ENCODE data around the gene SRCIN1.
"Not testable (repeated sequence)": the region's sequence is repeated elsewhere in the genome, so short reads cannot be mapped to it uniquely, and the experiment has no call there.

Gene SRCIN1

DNA sequence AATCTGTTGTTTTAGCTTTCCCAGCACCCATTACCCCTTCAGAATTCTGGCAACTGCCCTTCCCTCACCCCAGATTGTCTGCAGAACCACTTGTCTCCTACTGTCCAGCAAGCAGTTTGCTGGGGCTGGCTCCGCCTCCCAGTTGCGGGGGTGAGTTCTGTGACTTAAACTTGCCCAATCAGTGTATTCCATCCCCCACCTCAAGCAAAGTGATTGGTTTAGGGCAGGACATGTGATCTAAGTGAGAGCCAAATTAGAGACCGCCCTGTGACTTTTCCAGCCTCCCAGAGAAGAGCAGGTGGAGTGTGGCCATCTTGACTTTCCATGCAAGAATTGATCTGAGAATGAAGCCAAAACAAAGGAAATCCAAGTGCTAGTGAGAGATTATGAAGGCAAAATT is 22.7 kb upstream of the SRCIN1 start:
- no peak overlapping the region for H3K4me3 ChIP-seq (ENCODE audit: insufficient read depth, low read depth, low read length)
- H3K27ac ChIP-seq (ENCODE audit: insufficient read depth, low read depth, low read length, poor library complexity, severe bottlenecking): no peak overlapping the region
- H3K4me1 ChIP-seq (ENCODE audit: control insufficient read depth, insufficient read depth, low read length): no peaks in the 10 kb centered on the region
- no peaks in the 10 kb centered on the region for H3K36me3 ChIP-seq (ENCODE audit: control insufficient read depth, insufficient read depth, low read length)
- WGBS, 2 experiments: 59 to 65% methylated on average over 3 of the region's 3 CpGs
- H3K27me3 ChIP-seq (ENCODE audit: control insufficient read depth, insufficient read depth, low read length, poor library complexity, severe bottlenecking): no peaks in the 10 kb centered on the region
- H3K9me3 ChIP-seq (ENCODE audit: control insufficient read depth, low read length): no peaks in the 10 kb centered on the region

DNA sequence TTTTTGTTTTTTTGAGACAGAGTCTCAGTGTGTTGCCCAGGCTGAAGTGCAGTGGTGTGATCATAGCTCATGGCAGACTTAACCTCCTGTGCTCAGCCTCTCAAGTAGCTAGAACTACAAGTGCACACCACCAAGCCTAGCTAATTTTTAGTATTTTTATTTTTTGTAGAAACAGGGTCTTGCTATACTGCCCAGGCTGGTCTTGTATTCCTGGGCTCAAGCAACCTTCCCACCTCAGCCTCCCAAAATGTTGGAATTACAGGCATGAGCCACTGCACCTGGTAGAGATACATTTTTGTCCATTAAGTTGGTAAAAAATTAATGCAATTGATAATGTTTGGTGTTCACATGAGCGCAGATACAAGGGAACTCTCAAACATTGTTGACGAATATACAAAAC is 22.2 kb upstream of the SRCIN1 start:
- Histone ChIP-seq H3K4me3 (ENCODE audit: insufficient read depth, low read depth, low read length) (no peak overlapping the region), H3K27me3 (ENCODE audit: control insufficient read depth, insufficient read depth, low read length, poor library complexity, severe bottlenecking) (no peaks in the 10 kb centered on the region), H3K4me1 (ENCODE audit: control insufficient read depth, insufficient read depth, low read length) (no peaks in the 10 kb centered on the region), H3K27ac (ENCODE audit: insufficient read depth, low read depth, low read length, poor library complexity, severe bottlenecking) (no peak overlapping the region), H3K36me3 (ENCODE audit: control insufficient read depth, insufficient read depth, low read length) (no peaks in the 10 kb centered on the region), H3K9me3 (ENCODE audit: control insufficient read depth, low read length) (no peaks in the 10 kb centered on the region)
- WGBS, 2 experiments: 96 to 97% methylated on average over 2 of the region's 2 CpGs

- not testable (repeated sequence) for H3K27ac ChIP-seq (ENCODE audit: insufficient read depth, low read depth, low read length, poor library complexity, severe bottlenecking); H3K4me3 ChIP-seq (ENCODE audit: insufficient read depth, low read depth, low read length); H3K36me3 ChIP-seq (ENCODE audit: control insufficient read depth, insufficient read depth, low read length); H3K27me3 ChIP-seq (ENCODE audit: control insufficient read depth, insufficient read depth, low read length, poor library complexity, severe bottlenecking); H3K9me3 ChIP-seq (ENCODE audit: control insufficient read depth, low read length); H3K4me1 ChIP-seq (ENCODE audit: control insufficient read depth, insufficient read depth, low read length)
- WGBS, 2 experiments: 96% methylated on average over 5 to 6 of the region's 6 CpGs
These were observed 21.0 kb upstream of the SRCIN1 start for GRCh38 chr17:38626606-38627226.

DNA sequence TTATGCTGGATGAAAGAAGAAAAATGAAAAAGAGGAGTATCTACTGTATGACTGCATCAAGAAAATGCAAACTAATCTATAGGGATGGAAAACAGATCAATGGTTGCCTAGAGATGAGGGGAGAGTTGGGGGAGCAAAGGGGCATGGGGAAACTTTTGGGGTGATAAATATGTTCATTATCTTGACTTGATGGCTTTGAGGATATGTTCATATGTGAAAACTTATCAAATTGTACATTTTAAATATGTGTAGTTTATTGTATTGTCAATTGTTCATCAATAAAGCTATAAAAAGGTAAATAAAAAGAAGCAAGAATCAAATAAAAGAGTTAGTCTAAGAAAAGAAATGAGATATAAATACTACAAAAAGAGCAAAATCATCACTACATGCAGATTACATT is 19.7 kb upstream of the SRCIN1 start:
- Histone ChIP-seq H3K4me3 (ENCODE audit: insufficient read depth, low read depth, low read length) (no peak overlapping the region), H3K9me3 (ENCODE audit: control insufficient read depth, low read length) (no peaks in the 10 kb centered on the region), H3K36me3 (ENCODE audit: control insufficient read depth, insufficient read depth, low read length) (no peaks in the 10 kb centered on the region), H3K4me1 (ENCODE audit: control insufficient read depth, insufficient read depth, low read length) (no peaks in the 10 kb centered on the region), H3K27ac (ENCODE audit: insufficient read depth, low read depth, low read length, poor library complexity, severe bottlenecking) (no peak overlapping the region), H3K27me3 (ENCODE audit: control insufficient read depth, insufficient read depth, low read length, poor library complexity, severe bottlenecking) (no peaks in the 10 kb centered on the region)

- H3K27me3 ChIP-seq (ENCODE audit: control insufficient read depth, insufficient read depth, low read length, poor library complexity, severe bottlenecking); H3K36me3 ChIP-seq (ENCODE audit: control insufficient read depth, insufficient read depth, low read length); H3K9me3 ChIP-seq (ENCODE audit: control insufficient read depth, low read length); H3K4me3 ChIP-seq (ENCODE audit: insufficient read depth, low read depth, low read length); H3K27ac ChIP-seq (ENCODE audit: insufficient read depth, low read depth, low read length, poor library complexity, severe bottlenecking); H3K4me1 ChIP-seq (ENCODE audit: control insufficient read depth, insufficient read depth, low read length): not testable (repeated sequence)
- 92 to 94% methylated on average over 14 of the region's 14 CpGs for WGBS, 2 experiments
These were observed 19.1 kb upstream of the SRCIN1 start for GRCh38 chr17:38624782-38625355.

GRCh38 chr17:38621538-38621937 is 15.8 kb upstream of the SRCIN1 start:
- H3K27me3 ChIP-seq (ENCODE audit: control insufficient read depth, insufficient read depth, low read length, poor library complexity, severe bottlenecking): no peaks in the 10 kb centered on the region
- H3K4me1 ChIP-seq (ENCODE audit: control insufficient read depth, insufficient read depth, low read length): peaks cover 8% of the 10 kb centered on the region
- no peaks in the 10 kb centered on the region for H3K9me3 ChIP-seq (ENCODE audit: control insufficient read depth, low read length)
- H3K4me3 ChIP-seq (ENCODE audit: insufficient read depth, low read depth, low read length): no peak overlapping the region
- WGBS, 2 experiments: 87 to 92% methylated on average over 2 of the region's 2 CpGs
- no peak overlapping the region for H3K27ac ChIP-seq (ENCODE audit: insufficient read depth, low read depth, low read length, poor library complexity, severe bottlenecking)
- no peaks in the 10 kb centered on the region for H3K36me3 ChIP-seq (ENCODE audit: control insufficient read depth, insufficient read depth, low read length)

- Histone ChIP-seq H3K27me3 (ENCODE audit: control insufficient read depth, insufficient read depth, low read length, poor library complexity, severe bottlenecking) (no peaks in the 10 kb centered on the region), H3K36me3 (ENCODE audit: control insufficient read depth, insufficient read depth, low read length) (no peaks in the 10 kb centered on the region), H3K4me1 (ENCODE audit: control insufficient read depth, insufficient read depth, low read length) (peaks cover 10% of the 10 kb centered on the region), H3K9me3 (ENCODE audit: control insufficient read depth, low read length) (no peaks in the 10 kb centered on the region), H3K27ac (ENCODE audit: insufficient read depth, low read depth, low read length, poor library complexity, severe bottlenecking) (no peak overlapping the region), H3K4me3 (ENCODE audit: insufficient read depth, low read depth, low read length) (no peak overlapping the region)
- 86 to 89% methylated on average over 12 of the region's 12 CpGs for WGBS, 2 experiments
These were observed 15.0 kb upstream of the SRCIN1 start for GRCh38 chr17:38620551-38621277.

GRCh38 chr17:38619937-38620550 is 14.3 kb upstream of the SRCIN1 start:
- no peak overlapping the region for H3K4me3 ChIP-seq (ENCODE audit: insufficient read depth, low read depth, low read length)
- no peaks in the 10 kb centered on the region for H3K9me3 ChIP-seq (ENCODE audit: control insufficient read depth, low read length)
- WGBS, 2 experiments: 72 to 77% methylated on average over 9 of the region's 9 CpGs
- H3K27ac ChIP-seq (ENCODE audit: insufficient read depth, low read depth, low read length, poor library complexity, severe bottlenecking): no peak overlapping the region
- H3K27me3 ChIP-seq (ENCODE audit: control insufficient read depth, insufficient read depth, low read length, poor library complexity, severe bottlenecking): no peaks in the 10 kb centered on the region
- H3K36me3 ChIP-seq (ENCODE audit: control insufficient read depth, insufficient read depth, low read length): no peaks in the 10 kb centered on the region
- peaks cover 10% of the 10 kb centered on the region for H3K4me1 ChIP-seq (ENCODE audit: control insufficient read depth, insufficient read depth, low read length)

GRCh38 chr17:38619451-38619795 is 13.7 kb upstream of the SRCIN1 start:
- WGBS, 2 experiments: 91 to 94% methylated on average over 2 of the region's 2 CpGs
- Histone ChIP-seq H3K27me3 (ENCODE audit: control insufficient read depth, insufficient read depth, low read length, poor library complexity, severe bottlenecking) (no peaks in the 10 kb centered on the region), H3K4me1 (ENCODE audit: control insufficient read depth, insufficient read depth, low read length) (peaks cover 10% of the 10 kb centered on the region), H3K36me3 (ENCODE audit: control insufficient read depth, insufficient read depth, low read length) (no peaks in the 10 kb centered on the region), H3K9me3 (ENCODE audit: control insufficient read depth, low read length) (no peaks in the 10 kb centered on the region), H3K4me3 (ENCODE audit: insufficient read depth, low read depth, low read length) (no peak overlapping the region), H3K27ac (ENCODE audit: insufficient read depth, low read depth, low read length, poor library complexity, severe bottlenecking) (no peak overlapping the region)

DNA sequence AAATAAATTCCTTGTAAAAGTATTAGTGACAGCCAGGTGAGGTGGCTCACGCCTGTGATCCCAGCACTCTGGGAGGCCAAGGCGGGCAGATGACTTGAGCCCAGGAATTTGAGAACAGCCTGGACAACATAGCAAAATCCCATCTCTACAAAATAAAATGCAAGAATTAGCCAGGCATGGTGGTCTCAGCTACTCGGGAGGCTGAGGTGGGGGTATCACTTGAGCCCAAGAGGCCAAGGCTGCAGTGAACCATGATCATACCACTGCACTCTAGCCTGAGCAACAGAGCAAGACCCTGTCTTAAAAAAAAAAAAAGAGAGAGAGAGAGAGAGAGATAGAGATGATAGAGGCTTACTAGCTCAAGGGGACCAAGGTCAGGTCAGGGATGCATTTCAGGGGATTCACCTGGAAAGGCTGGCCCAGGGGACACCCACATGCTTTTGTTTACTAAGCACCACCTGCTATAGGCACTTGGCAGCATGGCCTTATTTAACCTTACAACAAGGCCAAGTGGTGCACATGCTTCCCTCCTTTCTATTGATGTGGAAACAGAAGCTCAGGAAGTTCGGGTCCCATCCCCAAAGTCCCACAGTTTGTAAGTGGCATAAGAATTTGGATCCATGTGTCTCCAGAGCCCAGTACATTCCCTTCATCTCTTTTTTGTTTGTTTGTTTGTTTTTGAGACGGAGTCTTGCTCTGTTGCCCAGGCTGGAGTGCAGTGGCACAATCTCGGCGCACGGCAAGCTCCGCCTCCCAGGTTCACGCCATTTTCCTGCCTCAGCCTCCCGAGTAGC is 12.4 kb upstream of the SRCIN1 start:
- 92 to 93% methylated on average over 11 of the region's 11 CpGs for WGBS, 2 experiments
- no peaks in the 10 kb centered on the region for H3K36me3 ChIP-seq (ENCODE audit: control insufficient read depth, insufficient read depth, low read length)
- no peak overlapping the region for H3K4me3 ChIP-seq (ENCODE audit: insufficient read depth, low read depth, low read length)
- no peaks in the 10 kb centered on the region for H3K27me3 ChIP-seq (ENCODE audit: control insufficient read depth, insufficient read depth, low read length, poor library complexity, severe bottlenecking)
- H3K9me3 ChIP-seq (ENCODE audit: control insufficient read depth, low read length): no peaks in the 10 kb centered on the region
- H3K27ac ChIP-seq (ENCODE audit: insufficient read depth, low read depth, low read length, poor library complexity, severe bottlenecking): no peak overlapping the region
- H3K4me1 ChIP-seq (ENCODE audit: control insufficient read depth, insufficient read depth, low read length): peaks cover 10% of the 10 kb centered on the region
